ENCODE results near the gene BTBD6.

The BTBD6 gene

DNA sequence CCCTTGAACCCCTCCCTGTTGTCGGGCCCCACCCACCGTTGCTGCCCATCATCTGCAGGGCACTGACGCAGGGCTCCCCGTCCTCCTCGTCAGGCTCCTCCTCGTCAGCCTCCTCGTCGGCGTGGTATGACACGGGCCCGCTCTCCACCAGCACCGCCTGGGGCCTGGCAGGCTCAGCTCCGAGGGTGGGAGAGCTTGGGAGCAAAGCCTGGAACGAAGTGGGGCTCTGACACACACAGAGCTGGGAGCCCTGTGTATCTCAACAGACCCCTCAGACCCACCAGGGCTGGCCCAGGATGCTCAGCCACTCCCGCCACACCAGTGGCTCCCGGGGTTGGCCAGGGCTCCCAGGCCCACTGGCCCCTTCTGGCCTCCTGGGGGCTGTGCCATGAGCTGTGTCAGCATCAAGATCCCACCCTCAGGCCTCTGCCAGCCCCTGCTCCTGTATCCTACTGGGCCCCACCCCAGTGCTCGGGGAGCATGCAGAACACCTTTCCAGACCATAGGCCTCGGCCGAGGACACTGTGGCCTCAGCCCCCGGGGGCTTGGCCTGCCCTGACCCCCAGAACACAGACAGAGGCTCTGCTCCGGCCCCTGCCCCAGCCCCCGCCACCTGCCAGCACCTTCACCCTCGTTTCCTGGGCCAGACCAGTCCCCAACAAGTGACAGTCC is 37.1 kb upstream of the BTBD6 start:
- no peak for DNase-seq (ENCODE audit: low read depth)

- DNase-seq (ENCODE audit: low read depth): no peak
Observed at GRCh38 chr14:105211758-105212089, 36.6 kb upstream of the BTBD6 start.

DNA sequence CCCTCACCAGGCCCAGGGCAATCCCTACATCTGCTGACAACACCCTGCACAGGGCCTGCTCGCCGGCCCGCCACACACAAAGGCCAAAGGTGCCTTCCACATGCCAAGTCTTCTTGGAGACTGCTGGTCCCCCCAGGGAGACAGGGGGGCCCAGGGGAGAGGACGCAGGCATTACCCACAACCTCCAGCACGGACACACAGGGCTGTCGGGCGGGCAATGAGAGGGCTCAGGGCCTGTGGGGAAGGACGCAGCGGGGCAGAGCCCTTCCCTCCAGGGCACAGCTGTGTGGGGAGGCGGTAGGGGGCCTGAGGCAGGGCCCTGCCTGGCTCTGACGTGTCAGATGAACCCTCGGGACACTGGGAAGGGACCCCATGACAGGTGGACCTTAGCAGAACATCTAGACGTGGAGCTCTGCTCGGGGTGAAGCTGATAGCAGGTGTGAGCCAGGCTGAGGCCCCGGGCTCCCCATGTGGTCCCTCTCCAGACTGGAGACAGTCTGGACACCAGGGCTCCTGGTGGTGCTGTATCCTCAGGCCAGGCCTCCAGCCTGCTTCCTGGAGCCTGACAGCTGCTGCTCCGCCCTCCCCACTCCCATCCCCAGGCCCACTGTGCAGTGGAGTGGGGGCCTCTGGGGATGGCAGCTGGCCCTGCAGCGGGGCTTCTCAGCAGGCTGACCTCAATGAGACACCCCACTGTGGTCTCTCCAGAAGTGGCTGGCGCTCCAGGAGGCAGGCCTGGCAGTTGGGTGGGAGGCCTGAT is 35.6 kb upstream of the BTBD6 start:
- DNase-seq (ENCODE audit: low read depth): no peak

GRCh38 chr14:105213361-105213760 is 35.0 kb upstream of the BTBD6 start:
- no peak for DNase-seq (ENCODE audit: low read depth)

GRCh38 chr14:105214324-105214915 is 33.9 kb upstream of the BTBD6 start:
- no peak for DNase-seq (ENCODE audit: low read depth)

DNA sequence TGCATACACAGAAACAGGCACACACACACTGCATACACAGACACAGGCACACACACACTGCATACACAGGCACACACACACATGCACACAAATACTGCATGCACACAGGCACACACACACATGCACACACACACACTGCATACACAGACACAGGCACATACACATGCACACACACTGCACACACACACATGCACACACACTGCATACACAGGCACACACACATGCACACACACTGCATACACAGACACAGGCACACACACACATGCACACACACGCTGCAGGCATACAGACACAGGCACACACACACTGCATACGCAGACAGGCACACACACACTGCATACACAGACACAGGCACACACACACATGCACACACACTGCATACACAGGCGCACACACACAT is 32.7 kb upstream of the BTBD6 start:
- DNase-seq (ENCODE audit: low read depth): no peak

DNA sequence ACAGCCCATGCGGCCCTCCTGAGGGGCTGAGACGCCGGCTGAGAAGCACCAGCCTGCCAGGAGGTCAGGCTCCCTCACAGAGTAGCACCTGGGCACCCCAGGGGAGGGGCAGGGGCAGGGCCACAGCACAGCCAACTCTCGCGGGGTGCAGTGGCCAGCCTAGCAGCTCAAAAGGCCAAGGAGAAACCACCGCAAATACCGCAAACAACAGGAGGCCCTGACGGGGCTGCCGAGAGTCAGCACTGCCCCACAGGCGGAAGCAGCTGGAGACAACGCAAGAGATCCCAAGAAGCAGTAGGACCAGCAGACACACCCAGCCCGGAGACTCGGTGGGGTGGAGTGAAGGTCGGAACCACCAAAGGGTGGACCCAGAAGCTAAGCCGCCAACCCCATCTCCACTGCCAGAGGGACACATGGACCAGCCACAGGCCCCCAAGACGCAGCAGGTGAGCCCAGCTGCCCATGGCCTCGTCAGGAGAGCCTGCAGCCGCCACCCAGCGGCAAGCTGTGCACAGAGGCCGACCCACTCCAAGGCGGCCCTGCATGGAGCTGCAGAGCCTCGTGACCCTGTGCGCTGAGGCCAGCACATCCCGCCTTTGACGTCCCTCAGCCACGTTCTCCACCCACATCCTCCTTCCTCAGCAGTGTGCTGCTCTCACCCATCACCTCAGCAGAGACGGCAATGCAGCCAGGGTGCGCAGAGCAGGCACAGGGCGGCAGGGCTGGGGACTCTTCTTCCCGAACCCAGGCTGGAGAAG is 31.7 kb upstream of the BTBD6 start:
- DNase-seq (ENCODE audit: low read depth): no peak

- DNase-seq (ENCODE audit: low read depth): no peak
Observed at GRCh38 chr14:105217774-105218173, 30.6 kb upstream of the BTBD6 start.

DNA sequence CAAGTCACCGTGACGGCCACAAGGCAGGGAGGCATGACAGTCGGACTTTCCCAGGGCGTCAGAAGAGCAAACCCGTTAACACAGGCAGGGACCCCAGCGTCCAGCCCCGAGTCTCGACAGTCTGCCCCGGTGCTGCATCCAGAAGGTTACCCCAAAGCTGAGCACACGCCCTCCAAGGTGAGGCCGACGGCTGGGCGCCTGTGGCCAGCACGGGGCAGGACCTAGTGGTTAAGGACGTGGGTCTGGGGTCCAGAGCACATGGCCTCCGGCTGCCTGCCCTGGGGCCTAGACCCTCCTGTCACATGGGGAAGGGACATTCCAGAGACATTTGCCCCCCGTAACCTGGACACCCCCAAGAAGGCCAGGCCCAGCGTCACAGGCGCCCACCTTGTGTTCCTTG is 29.7 kb upstream of the BTBD6 start:
- no peak for DNase-seq (ENCODE audit: low read depth)

GRCh38 chr14:105219043-105219612 is 29.2 kb upstream of the BTBD6 start:
- no peak for DNase-seq (ENCODE audit: low read depth)

DNA sequence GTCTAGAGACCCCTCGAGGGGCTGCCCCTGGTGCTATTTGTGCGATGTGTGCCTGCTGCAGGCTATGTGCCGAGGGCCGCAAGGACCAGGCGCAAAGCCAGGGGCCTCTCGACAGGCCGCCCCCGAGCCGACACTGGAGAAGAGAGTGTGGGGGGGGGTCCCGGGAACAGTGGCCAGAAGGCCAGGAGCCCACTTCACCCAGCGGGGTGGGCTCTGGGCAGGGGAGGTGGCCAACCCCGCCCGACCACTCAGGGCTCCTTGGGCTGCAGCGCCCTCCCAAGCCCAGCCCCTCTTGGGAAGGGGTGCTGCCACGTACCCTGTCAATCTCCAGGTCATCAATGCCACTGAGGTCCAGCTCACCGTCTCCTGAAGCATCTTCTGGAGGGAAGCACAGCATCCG is 28.6 kb upstream of the BTBD6 start:
- DNase-seq (ENCODE audit: low read depth): no peak

- no peak for DNase-seq (ENCODE audit: low read depth)
Observed at GRCh38 chr14:105220699-105221597, 27.4 kb upstream of the BTBD6 start.

GRCh38 chr14:105221598-105222178 is 26.6 kb upstream of the BTBD6 start:
- no peak for DNase-seq (ENCODE audit: low read depth)

DNA sequence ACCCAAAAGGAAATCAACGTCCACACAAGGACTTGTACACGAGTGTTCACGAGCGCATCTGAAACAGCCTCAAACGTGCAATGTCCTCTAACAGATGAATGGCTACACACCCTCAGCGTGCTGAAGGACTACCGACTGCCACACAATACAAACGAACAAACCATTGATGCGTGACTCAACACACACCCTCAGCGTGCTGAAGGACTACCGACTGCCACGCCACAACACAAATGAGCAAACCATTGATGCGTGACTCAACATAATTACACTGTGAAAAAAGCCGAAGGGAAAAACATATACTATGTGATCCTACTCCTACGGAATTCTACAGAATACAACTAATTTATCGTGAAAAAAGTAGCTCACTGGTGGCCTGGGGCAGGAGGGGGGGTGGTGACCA is 25.1 kb upstream of the BTBD6 start:
- no peak for DNase-seq (ENCODE audit: low read depth)

- DNase-seq (ENCODE audit: low read depth): no peak
Observed at GRCh38 chr14:105223770-105224544, 24.4 kb upstream of the BTBD6 start.

GRCh38 chr14:105224845-105225570 is 23.3 kb upstream of the BTBD6 start:
- no peak for DNase-seq (ENCODE audit: low read depth)

- DNase-seq (ENCODE audit: low read depth): no peak
Observed at GRCh38 chr14:105226198-105226597, 22.1 kb upstream of the BTBD6 start.

DNA sequence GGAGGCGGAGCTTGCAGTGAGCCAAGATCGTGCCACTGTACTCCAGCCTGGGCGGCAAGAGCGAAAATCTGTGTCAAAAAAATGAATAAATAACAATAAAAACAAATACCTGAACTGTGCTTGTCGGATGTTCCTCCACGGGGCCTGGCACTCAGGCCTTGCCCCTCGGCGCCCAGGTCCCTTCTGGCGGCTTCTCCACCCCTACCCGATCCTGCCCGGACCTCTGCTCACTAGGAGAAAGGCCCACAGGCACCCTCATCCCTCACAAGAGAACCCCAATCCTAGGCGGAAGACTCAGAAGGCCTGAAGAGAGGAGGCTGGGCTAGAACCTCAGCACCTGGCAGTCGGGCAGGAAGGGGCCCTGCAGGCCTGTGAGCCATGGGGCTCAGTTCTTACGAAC is 21.0 kb upstream of the BTBD6 start:
- DNase-seq (ENCODE audit: low read depth): no peak

DNA sequence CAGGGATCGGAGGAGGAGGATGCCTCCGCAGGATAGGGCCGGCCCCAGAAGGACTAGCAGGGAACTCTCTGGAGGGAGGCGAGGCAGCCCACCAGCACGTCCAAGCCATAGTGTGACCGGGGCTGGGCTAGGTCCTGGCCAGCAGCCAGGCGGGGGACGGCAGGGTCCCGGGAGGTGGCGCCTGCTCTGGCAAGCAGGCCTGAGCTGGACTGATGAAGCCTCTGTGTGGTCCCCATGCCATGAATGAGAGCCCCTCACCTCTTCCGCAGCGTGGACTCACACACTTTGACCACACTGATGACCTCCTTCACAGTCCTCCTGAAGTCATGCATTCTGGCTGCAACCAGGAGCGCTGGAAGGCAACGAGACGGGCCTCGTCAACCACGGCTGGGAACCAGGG is 19.8 kb upstream of the BTBD6 start:
- no peak for DNase-seq (ENCODE audit: low read depth)

All from stimulated activated CD8-positive, alpha-beta memory T cell treated with anti-CD3 and anti-CD28 coated beads, Interleukin-15, amount 100 ng/mL, for 1 hour (primary cell).